ENCODE results near the gene GTSF1L. TPM values are rescaled to one million over a fixed set of nuclear protein-coding genes. Genes with fewer than 3 reads are reported as not detected.

Gene GTSF1L
- total RNA-seq, 1 donor = not detected

GRCh38 chr20:43750774-43751166 is 24.0 kb upstream of the GTSF1L start:
- Histone ChIP-seq H3K79me2 (ENCODE audit: insufficient read depth, low read length) (no peaks in the 10 kb centered on the region), H3K27ac (ENCODE audit: low read depth, low read length) (no peak overlapping the region), H3K4me3 (ENCODE audit: insufficient read depth, low read length) (no peak overlapping the region), H3K4me2 (ENCODE audit: insufficient read depth, low read length) (no peak overlapping the region), H3K27me3 (ENCODE audit: insufficient read depth, low read length) (no peaks in the 10 kb centered on the region), H4K20me1 (ENCODE audit: insufficient read depth, low read length) (no peaks in the 10 kb centered on the region), H3K9me3 (ENCODE audit: low read depth, low read length) (no peaks in the 10 kb centered on the region), H2AFZ (ENCODE audit: low read length) (no peak overlapping the region), H3K4me1 (ENCODE audit: insufficient read depth, low read length) (peaks cover 28% of the 10 kb centered on the region), H3K36me3 (ENCODE audit: insufficient read depth, low read length) (no peaks in the 10 kb centered on the region)
- TF ChIP-seq, protein P1, sequence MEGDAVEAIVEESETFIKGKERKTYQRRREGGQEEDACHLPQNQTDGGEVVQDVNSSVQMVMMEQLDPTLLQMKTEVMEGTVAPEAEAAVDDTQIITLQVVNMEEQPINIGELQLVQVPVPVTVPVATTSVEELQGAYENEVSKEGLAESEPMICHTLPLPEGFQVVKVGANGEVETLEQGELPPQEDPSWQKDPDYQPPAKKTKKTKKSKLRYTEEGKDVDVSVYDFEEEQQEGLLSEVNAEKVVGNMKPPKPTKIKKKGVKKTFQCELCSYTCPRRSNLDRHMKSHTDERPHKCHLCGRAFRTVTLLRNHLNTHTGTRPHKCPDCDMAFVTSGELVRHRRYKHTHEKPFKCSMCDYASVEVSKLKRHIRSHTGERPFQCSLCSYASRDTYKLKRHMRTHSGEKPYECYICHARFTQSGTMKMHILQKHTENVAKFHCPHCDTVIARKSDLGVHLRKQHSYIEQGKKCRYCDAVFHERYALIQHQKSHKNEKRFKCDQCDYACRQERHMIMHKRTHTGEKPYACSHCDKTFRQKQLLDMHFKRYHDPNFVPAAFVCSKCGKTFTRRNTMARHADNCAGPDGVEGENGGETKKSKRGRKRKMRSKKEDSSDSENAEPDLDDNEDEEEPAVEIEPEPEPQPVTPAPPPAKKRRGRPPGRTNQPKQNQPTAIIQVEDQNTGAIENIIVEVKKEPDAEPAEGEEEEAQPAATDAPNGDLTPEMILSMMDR (IDR thresholded peaks at IDR 0.05; ENCODE audit: extremely low read depth, low read depth, low read length) = no peak
- no peak for DNase-seq (ENCODE audit: insufficient read length, low spot score, missing footprints)

- Histone ChIP-seq H3K4me2 (ENCODE audit: insufficient read depth, low read length) (peak overlapping the region; percentile 19), H3K9me3 (ENCODE audit: low read depth, low read length) (no peaks in the 10 kb centered on the region), H2AFZ (ENCODE audit: low read length) (no peak overlapping the region), H3K4me3 (ENCODE audit: insufficient read depth, low read length) (no peak overlapping the region), H3K27me3 (ENCODE audit: insufficient read depth, low read length) (peaks cover 7% of the 10 kb centered on the region), H3K4me1 (ENCODE audit: insufficient read depth, low read length) (peaks cover 21% of the 10 kb centered on the region), H3K79me2 (ENCODE audit: insufficient read depth, low read length) (no peaks in the 10 kb centered on the region), H4K20me1 (ENCODE audit: insufficient read depth, low read length) (no peaks in the 10 kb centered on the region), H3K27ac (ENCODE audit: low read depth, low read length) (no peak overlapping the region), H3K36me3 (ENCODE audit: insufficient read depth, low read length) (no peaks in the 10 kb centered on the region)
- peak; percentile 94 for DNase-seq (ENCODE audit: insufficient read length, low spot score, missing footprints)
- TF ChIP-seq, protein P1 (IDR thresholded peaks at IDR 0.05; ENCODE audit: extremely low read depth, low read depth, low read length) = peak; percentile 92
Measured at GRCh38 chr20:43749734-43750294, 23.0 kb upstream of the GTSF1L start.

GRCh38 chr20:43748274-43748673 is 21.5 kb upstream of the GTSF1L start:
- no peak for DNase-seq (ENCODE audit: insufficient read length, low spot score, missing footprints)
- TF ChIP-seq, protein P1 (IDR thresholded peaks at IDR 0.05; ENCODE audit: extremely low read depth, low read depth, low read length) = no peak
- Histone ChIP-seq H3K4me3 (ENCODE audit: insufficient read depth, low read length) (no peak overlapping the region), H3K27me3 (ENCODE audit: insufficient read depth, low read length) (peaks cover 12% of the 10 kb centered on the region), H3K4me2 (ENCODE audit: insufficient read depth, low read length) (no peak overlapping the region), H3K9me3 (ENCODE audit: low read depth, low read length) (no peaks in the 10 kb centered on the region), H3K4me1 (ENCODE audit: insufficient read depth, low read length) (peaks cover 21% of the 10 kb centered on the region), H3K79me2 (ENCODE audit: insufficient read depth, low read length) (no peaks in the 10 kb centered on the region), H3K27ac (ENCODE audit: low read depth, low read length) (no peak overlapping the region), H4K20me1 (ENCODE audit: insufficient read depth, low read length) (no peaks in the 10 kb centered on the region), H3K36me3 (ENCODE audit: insufficient read depth, low read length) (no peaks in the 10 kb centered on the region), H2AFZ (ENCODE audit: low read length) (no peak overlapping the region)

DNA sequence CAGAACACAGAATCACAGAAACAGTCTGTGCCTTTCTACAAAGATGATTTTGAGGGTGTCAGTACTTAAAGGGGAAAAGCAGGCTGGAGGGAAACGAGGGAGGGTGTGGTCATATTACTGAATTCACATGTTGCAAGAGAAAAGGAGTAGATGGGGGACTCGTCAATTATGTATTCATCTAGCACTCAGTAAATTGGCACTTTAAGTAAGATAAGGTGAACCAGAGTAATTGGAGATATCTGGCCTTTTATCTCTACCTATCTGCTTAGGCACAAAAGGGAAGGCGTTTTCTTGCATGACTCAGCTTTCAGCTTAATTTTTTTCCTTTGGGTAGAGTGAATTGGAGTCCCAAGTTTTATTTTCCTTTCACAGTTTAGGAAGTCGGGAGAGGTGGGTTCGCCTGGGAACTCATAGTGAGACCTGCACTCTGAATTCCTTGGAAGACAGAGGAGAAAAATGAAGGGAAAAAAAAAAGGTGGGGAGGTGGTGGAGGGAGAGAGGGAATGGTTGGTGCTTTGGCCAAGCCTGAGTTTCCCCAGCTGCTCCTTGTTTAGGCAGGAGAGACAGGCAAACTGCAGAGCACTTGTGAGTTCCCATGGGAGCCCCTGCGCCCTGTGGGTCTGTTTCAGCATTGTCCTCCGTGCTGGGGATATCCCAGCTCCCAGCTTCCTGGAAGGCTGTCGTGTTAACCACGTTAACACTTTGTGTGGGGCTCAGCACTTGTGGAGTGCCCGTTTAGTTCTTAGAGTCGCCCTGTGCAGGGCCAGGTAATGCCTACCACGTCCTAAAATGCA is 19.7 kb upstream of the GTSF1L start:
- H3K4me1 ChIP-seq (ENCODE audit: insufficient read depth, low read length) = peaks cover 5% of the 10 kb centered on the region
- no peaks in the 10 kb centered on the region for H3K79me2 ChIP-seq (ENCODE audit: insufficient read depth, low read length)
- H2AFZ ChIP-seq (ENCODE audit: low read length) = no peak overlapping the region
- H3K4me2 ChIP-seq (ENCODE audit: insufficient read depth, low read length) = no peak overlapping the region
- no peak overlapping the region for H3K27ac ChIP-seq (ENCODE audit: low read depth, low read length)
- H3K27me3 ChIP-seq (ENCODE audit: insufficient read depth, low read length) = peaks cover 12% of the 10 kb centered on the region
- DNase-seq (ENCODE audit: insufficient read length, low spot score, missing footprints) = no peak
- TF ChIP-seq, protein P1 (IDR thresholded peaks at IDR 0.05; ENCODE audit: extremely low read depth, low read depth, low read length) = no peak
- no peaks in the 10 kb centered on the region for H4K20me1 ChIP-seq (ENCODE audit: insufficient read depth, low read length)
- no peak overlapping the region for H3K4me3 ChIP-seq (ENCODE audit: insufficient read depth, low read length)
- no peaks in the 10 kb centered on the region for H3K36me3 ChIP-seq (ENCODE audit: insufficient read depth, low read length)
- H3K9me3 ChIP-seq (ENCODE audit: low read depth, low read length) = no peaks in the 10 kb centered on the region

Measured in osteoblast (primary cell).